GM18505 (cell line): ENCODE measurements around the gene XAB2.

ENCODE experiments used
- ATAC-seq: cut with Tn5 transposase; IDR thresholded peaks from one replicate; pipeline ENCODE4 v1.9.1; 2021; ENCODE audit not compliant: unreplicated experiment
- POLR2A ChIP-seq: IDR thresholded peaks from 4 replicates; pipeline ENCODE4 v1.6.1; 2011; ENCODE audit warnings: borderline replicate concordance; ENCODE audit not compliant: insufficient read depth, insufficient read length; ENCODE audit errors: extremely low read depth

Gene XAB2

DNA sequence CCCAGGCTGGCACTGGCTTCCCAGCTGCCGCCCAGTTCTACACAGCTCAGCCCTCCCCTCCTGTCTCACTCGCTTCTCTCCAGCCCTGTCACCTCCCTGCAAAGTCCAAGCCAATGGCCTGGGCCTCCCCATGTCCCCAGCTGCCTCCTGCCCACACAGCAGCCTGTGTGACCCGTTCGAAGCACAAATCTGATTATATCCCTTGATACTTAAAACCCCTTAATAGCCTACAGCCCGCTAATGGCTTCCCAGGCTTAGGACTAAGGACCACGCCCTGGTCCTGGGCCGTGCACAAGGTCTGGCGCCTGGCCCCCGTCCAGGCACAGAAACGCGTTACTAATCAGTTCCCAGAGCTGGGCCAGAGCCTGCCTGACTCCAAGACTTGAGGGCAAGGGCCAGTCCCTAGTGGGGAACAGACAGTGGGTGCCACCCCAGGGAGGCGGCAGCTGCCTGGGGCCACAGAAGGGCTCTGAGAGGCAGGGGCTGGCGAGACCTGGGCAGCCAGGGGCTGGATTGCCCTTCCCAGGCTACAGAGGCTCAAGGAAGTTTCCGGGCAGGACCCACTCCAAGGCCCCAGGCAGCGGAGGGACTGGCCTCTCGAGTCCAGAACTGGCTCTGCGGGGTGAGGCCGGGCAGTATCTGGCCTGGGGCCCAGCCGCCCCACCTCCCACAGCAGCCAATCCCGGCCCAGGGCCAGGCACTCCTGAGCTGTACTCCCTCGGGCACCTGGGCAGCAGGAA, 10.4 kb downstream of the XAB2 start:
- TF ChIP-seq POLR2A = no peak
- ATAC-seq = no peak

DNA sequence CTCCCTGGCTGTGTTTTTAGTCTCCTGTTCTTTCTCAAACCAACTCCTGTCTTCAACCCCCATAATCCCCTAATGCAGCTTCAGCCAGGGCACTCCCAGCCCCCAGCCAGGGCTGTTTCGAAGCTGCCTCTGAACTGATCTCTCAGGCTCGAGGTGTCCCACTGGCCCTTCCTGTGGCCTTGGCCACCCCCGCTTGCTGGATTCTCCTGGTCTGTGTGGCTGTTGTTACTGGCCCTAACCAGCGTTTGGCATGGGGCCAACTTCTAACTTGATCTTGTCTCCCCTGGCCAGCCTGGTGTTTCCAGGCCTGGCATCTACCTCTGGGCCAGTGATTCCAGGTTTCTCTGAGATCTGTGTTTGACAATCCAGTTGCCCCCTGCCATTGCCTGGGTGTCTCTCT, 11.0 kb downstream of the XAB2 start:
- no peak for TF ChIP-seq POLR2A
- no peak for ATAC-seq

GRCh38 chr19:7617735-7618134, 11.6 kb downstream of the XAB2 start:
- ATAC-seq = no peak
- TF ChIP-seq POLR2A = no peak

DNA sequence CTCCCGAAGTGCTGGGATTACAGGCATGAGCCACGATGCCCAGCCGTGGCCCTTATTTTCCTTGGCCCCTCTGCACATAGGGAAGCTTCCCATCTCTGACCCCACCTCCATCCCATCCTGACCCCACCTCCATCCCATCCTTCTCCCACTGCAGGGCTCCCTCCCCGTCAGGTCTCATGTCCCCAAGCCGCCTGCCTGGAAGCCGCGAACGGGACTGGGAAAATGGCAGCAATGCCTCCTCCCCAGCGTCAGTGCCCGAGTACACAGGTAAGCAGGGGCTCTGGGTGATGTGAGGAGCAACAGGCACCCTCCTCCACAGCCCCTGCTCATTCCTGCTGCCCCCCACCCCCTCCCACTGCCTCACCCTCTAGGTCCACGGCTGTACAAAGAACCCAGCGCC, 12.2 kb downstream of the XAB2 start:
- no peak for ATAC-seq
- no peak for TF ChIP-seq POLR2A

DNA sequence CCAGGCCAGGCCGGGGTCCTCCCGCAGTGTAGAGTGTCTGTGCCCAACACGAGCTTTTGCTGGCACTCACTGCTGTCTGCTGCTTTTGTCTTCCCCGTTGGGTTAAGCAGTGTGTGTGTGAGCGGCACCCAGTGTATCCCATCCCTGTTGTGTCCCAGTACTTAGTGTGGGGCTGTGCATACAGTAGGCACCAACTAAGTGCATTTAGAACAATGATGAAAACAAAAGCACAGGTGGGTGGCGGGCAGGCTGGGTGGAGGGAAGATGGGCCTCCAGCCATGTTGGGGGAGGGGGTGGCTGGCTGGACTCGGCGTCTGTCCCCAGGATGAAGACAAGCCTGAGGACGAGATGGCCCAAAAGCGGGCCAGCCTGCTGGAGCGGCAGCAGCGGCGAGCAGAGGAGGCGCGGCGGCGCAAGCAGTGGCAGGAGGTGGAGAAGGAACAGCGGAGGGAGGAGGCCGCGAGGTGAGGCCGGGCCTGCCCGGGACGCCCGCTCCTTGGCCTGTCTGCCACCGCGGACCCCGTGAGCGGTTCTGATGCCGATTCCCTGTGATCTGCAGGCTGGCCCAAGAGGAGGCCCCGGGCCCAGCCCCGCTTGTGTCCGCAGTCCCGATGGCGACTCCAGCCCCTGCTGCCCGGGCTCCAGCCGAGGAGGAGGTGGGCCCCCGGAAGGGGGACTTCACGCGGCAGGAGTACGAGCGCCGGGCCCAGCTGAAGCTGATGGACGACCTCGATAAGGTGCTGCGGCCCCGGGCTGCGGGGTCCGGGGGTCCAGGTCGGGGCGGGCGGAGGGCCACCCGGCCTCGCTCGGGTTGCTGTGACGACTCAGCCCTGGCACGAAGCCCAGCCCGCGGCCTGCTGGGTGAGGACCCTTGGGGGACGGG, 14.2 kb downstream of the XAB2 start:
- ATAC-seq = no peak

DNA sequence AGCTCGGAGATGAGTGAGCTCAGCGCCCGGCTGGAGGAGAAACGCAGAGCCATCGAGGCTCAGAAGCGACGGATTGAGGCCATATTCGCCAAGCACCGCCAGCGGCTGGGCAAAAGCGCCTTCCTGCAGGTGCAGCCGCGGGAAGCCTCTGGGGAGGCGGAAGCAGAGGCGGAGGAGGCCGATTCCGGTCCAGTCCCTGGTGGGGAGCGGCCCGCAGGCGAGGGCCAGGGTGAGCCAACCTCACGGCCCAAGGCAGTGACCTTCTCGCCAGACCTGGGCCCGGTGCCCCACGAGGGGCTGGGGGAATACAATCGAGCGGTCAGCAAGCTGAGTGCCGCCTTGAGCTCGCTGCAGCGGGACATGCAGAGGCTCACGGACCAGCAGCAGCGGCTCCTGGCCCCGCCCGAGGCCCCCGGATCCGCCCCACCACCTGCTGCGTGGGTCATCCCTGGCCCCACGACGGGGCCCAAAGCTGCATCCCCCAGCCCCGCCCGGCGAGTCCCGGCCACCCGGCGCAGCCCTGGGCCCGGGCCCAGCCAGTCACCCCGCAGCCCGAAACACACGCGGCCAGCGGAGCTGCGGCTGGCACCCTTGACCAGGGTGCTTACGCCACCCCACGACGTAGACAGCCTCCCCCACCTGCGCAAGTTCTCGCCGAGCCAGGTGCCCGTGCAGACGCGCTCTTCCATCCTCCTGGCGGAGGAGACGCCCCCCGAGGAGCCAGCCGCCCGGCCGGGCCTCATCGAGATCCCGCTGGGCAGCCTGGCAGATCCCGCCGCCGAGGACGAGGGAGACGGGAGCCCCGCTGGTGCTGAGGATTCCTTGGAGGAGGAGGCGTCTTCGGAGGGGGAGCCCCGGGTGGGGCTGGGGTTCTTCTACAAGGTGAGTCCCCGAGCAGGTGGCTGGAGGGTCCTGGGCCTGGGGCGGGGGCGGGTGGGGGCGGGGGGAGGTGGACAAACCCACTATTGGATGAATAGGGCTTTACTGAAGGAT, 16.8 kb downstream of the XAB2 start:
- TF ChIP-seq POLR2A = no peak
- ATAC-seq = no peak

More for the DNA sequence above, 14.2 kb downstream of the XAB2 start:
- no peak for TF ChIP-seq POLR2A

- no peak for TF ChIP-seq POLR2A
- no peak for ATAC-seq
These were observed 17.6 kb downstream of the XAB2 start for GRCh38 chr19:7611541-7612279.

DNA sequence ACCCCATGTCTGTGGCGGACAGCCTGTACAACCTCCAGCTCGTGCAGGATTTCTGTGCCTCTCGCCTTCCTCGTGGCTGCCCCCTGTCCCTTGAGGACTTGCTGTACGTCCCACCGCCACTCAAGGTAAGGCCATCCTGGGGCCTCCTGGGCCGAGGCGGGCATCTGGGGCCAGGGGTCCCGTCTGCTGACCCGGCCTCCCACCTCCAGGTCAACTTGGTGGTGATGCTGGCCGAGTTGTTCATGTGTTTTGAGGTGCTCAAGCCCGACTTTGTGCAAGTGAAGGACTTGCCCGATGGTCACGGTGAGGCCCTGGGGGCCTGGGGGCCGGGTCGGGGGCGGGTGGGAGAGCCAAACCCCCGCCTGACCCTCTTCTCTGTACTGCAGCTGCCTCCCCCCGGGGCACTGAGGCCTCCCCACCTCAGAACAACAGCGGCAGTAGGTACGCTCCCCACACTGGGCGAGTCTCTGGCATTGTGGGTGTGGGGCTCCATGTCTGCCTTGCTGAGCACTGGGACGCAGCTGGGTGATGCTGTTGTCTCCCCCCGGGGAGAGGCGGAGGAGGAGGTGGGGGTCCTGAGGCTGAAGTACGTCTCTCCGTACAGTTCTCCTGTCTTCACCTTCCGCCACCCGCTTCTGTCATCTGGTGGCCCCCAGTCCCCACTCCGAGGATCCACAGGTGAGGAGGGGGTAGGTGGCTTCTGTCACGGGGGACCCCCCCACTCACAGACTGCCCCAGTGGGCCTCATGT, 18.7 kb downstream of the XAB2 start:
- ATAC-seq = no peak
- no peak for TF ChIP-seq POLR2A

DNA sequence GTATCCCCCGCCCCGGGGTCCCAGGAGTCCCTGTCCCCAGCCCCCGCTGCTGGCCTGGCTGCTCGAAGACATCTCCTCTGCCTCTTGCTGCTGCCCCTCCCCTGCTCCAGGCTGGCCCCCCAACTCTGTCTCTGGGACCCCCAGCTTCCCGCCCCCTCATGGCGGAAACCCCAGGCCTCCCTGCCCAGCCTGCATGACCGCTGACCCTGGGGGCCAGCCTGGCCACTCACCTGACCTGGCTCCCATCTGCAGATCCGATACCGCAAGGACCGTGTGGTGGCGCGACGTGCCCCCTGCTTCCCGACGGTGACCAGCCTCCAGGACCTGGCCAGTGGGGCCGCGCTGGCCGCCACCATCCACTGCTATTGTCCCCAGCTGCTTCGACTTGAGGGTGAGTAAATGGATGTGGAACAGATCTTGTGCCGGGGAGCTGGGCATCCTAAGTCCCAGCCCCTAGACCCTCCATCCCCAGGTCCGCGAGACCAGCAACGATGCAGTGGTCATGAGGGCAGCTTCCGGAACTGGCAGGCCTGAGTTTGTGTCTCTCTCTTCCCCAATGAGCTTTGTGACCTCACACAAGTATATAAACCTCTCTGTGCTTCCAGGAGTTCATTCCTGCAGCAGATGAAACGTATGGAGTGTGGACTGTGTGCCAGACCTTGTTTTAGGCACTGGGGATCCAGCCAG, 21.3 kb downstream of the XAB2 start:
- no peak for ATAC-seq
- no peak for TF ChIP-seq POLR2A

GRCh38 chr19:7607212-7607873, 22.0 kb downstream of the XAB2 start:
- TF ChIP-seq POLR2A = no peak
- no peak for ATAC-seq

GRCh38 chr19:7606289-7606688, 23.1 kb downstream of the XAB2 start:
- no peak for TF ChIP-seq POLR2A
- ATAC-seq = no peak
